ENCODE measurements around the gene FBXO27.

GRCh38 chr19:39001041-39001440 lies 31.3 kb downstream of the FBXO27 start:
- TF ChIP-seq EZH2phosphoT487 (IDR thresholded peaks at IDR 0.05; ENCODE audit: unreplicated experiment) (no peak), POLR2AphosphoS5 (IDR thresholded peaks at IDR 0.05; ENCODE audit: low read depth) (no peak), CTCF (conservative IDR thresholded peaks at IDR 0.05; ENCODE audit: low read depth in 2 of 2) (no peak), ETS1 (IDR thresholded peaks at IDR 0.05) (no peak), JUNB (IDR thresholded peaks at IDR 0.05; ENCODE audit: unreplicated experiment) (no peak)

Data from GM23338 (cell line).